Measurements from ENCODE around the gene KCTD10.
"Not testable (repeated sequence)": the region's sequence is repeated elsewhere in the genome, so short reads cannot be mapped to it uniquely, and the experiment has no call there.

The KCTD10 gene

GRCh38 chr12:109423392-109423791 is 53.7 kb downstream of the KCTD10 start:
- no peak for DNase-seq (ENCODE audit: low read depth in 2 of 2)
- TF ChIP-seq CTCF (IDR thresholded peaks at IDR 0.05; ENCODE audit: low read depth, low read length) = no peak
- H3K4me3 ChIP-seq (replicated peaks in 1 of 2; ENCODE audit: low read depth in 2 of 2, low read length in 2 of 2) = no peak overlapping the region

- TF ChIP-seq CTCF (IDR thresholded peaks at IDR 0.05; ENCODE audit: low read depth, low read length) = no peak
- DNase-seq (ENCODE audit: low read depth in 2 of 2) = no peak
- no peak overlapping the region for H3K4me3 ChIP-seq (replicated peaks in 1 of 2; ENCODE audit: low read depth in 2 of 2, low read length in 2 of 2)
Measured at GRCh38 chr12:109422251-109422650, 54.8 kb downstream of the KCTD10 start.

GRCh38 chr12:109421355-109422087 is 55.6 kb downstream of the KCTD10 start:
- H3K4me3 ChIP-seq (replicated peaks in 1 of 2; ENCODE audit: low read depth in 2 of 2, low read length in 2 of 2) = no peak overlapping the region
- TF ChIP-seq CTCF (IDR thresholded peaks at IDR 0.05; ENCODE audit: low read depth, low read length) = no peak
- DNase-seq (ENCODE audit: low read depth in 2 of 2) = no peak

- DNase-seq (ENCODE audit: low read depth in 2 of 2) = no peak
- no peak for TF ChIP-seq CTCF (IDR thresholded peaks at IDR 0.05; ENCODE audit: low read depth, low read length)
- H3K4me3 ChIP-seq (replicated peaks in 1 of 2; ENCODE audit: low read depth in 2 of 2, low read length in 2 of 2) = no peak overlapping the region
Measured at GRCh38 chr12:109418848-109419480, 58.1 kb downstream of the KCTD10 start.

GRCh38 chr12:109406147-109406546 is 71.0 kb downstream of the KCTD10 start:
- not testable (repeated sequence) for H3K4me3 ChIP-seq (replicated peaks in 1 of 2; ENCODE audit: low read depth in 2 of 2, low read length in 2 of 2); DNase-seq (ENCODE audit: low read depth in 2 of 2)

- DNase-seq (ENCODE audit: low read depth in 2 of 2); H3K4me3 ChIP-seq (replicated peaks in 1 of 2; ENCODE audit: low read depth in 2 of 2, low read length in 2 of 2): not testable (repeated sequence)
Measured at GRCh38 chr12:109404841-109405240, 72.3 kb downstream of the KCTD10 start.
